IPS DF 6.9 (cell line): Measurements from ENCODE around the gene NCOA3.
A peak's percentile ranks its signal among the peaks of the same experiment; 100 is the strongest.
"Not testable (repeated sequence)": the region's sequence is repeated elsewhere in the genome, so short reads cannot be mapped to it uniquely, and the experiment has no call there.

Experiments
- DNase-seq: peaks from one replicate; pipeline ENCODE4 v3.0.0-alpha.2; 2013; ENCODE audit warnings: low read depth, low spot score
- H3K27ac ChIP-seq: one replicate; pipeline ENCODE4 v1.5.1; 2013; ENCODE audit warnings: low read length, control low read depth
- H3K27me3 ChIP-seq: 2 replicates; pipeline ENCODE4 v1.6.1; 2013; ENCODE audit warnings: mild to moderate bottlenecking, low read length; ENCODE audit not compliant: control insufficient read depth, insufficient read depth
- H3K36me3 ChIP-seq: 2 replicates; pipeline ENCODE4 v1.6.1; 2013; ENCODE audit warnings: low read length; ENCODE audit not compliant: control insufficient read depth, insufficient read depth
- H3K4me1 ChIP-seq: 2 replicates; pipeline ENCODE4 v1.6.1; 2013; ENCODE audit warnings: low read length; ENCODE audit not compliant: control insufficient read depth, insufficient read depth
- H3K4me3 ChIP-seq: 2 replicates; pipeline ENCODE4 v1.5.1; 2013; ENCODE audit warnings: mild to moderate bottlenecking, low read length
- H3K9me3 ChIP-seq: 2 replicates; pipeline ENCODE4 v1.6.1; 2013; ENCODE audit warnings: low read length, inconsistent platforms; ENCODE audit not compliant: control insufficient read depth, insufficient read depth
- WGBS: extraction: QIAGEN DNeasy Blood & Tissue Kit; methylation state at CpG from one replicate; pipeline ENCODE4 v1.1.7; 2013; ENCODE audit warnings: mixed read lengths, missing lambda C conversion rate; ENCODE audit not compliant: insufficient read length, insufficient coverage; 5-methylcytosine and 5-hydroxymethylcytosine counted together

The NCOA3 gene

GRCh38 chr20:47501116-47501481 lies 588 bp upstream of the NCOA3 start:
- Histone ChIP-seq H3K36me3 (no peaks in the 10 kb centered on the region), H3K4me3 (peak overlapping the region; percentile 94; the same call in 1 of the 2 replicates), H3K27ac (no peak overlapping the region), H3K27me3 (no peaks in the 10 kb centered on the region), H3K9me3 (no peaks in the 10 kb centered on the region), H3K4me1 (no peaks in the 10 kb centered on the region)
- no CpG with 5 or more reads among the region's 5 CpGs for whole genome bisulfite sequencing
- no peak for DNase-seq

GRCh38 chr20:47502271-47503239 lies 868 bp downstream of the NCOA3 start:
- no peak for DNase-seq
- no peaks in the 10 kb centered on the region for H3K4me1 ChIP-seq
- no CpG with 5 or more reads among the region's 34 CpGs for WGBS

GRCh38 chr20:47503685-47504084 lies 2.0 kb downstream of the NCOA3 start:
- H3K4me1 ChIP-seq: no peaks in the 10 kb centered on the region
- no peak overlapping the region for H3K4me3 ChIP-seq
- H3K27me3 ChIP-seq: no peaks in the 10 kb centered on the region
- H3K9me3 ChIP-seq: no peaks in the 10 kb centered on the region
- no peak for DNase-seq
- H3K36me3 ChIP-seq: no peaks in the 10 kb centered on the region
- WGBS: no CpG with 5 or more reads among the region's 2 CpGs
- H3K27ac ChIP-seq: no peak overlapping the region

More at GRCh38 chr20:47502271-47503239, 868 bp downstream of the NCOA3 start:
- Histone ChIP-seq H3K27ac (no peak overlapping the region), H3K36me3 (no peaks in the 10 kb centered on the region), H3K9me3 (no peaks in the 10 kb centered on the region), H3K27me3 (no peaks in the 10 kb centered on the region), H3K4me3 (peak overlapping the region; percentile 94)

- no peak for DNase-seq
- Histone ChIP-seq H3K4me1 (no peaks in the 10 kb centered on the region), H3K27me3 (no peaks in the 10 kb centered on the region), H3K27ac (no peak overlapping the region), H3K4me3 (no peak overlapping the region), H3K36me3 (no peaks in the 10 kb centered on the region), H3K9me3 (no peaks in the 10 kb centered on the region)
- WGBS: no CpG with 5 or more reads among the region's 2 CpGs
Observed at GRCh38 chr20:47506335-47506734, 4.6 kb downstream of the NCOA3 start.

GRCh38 chr20:47506850-47507249 lies 5.2 kb downstream of the NCOA3 start:
- WGBS: no CpG with 5 or more reads among the region's 2 CpGs
- H3K27me3 ChIP-seq: no peaks in the 10 kb centered on the region
- no peak overlapping the region for H3K4me3 ChIP-seq
- H3K27ac ChIP-seq: no peak overlapping the region
- H3K9me3 ChIP-seq: no peaks in the 10 kb centered on the region
- no peaks in the 10 kb centered on the region for H3K36me3 ChIP-seq
- no peak for DNase-seq
- H3K4me1 ChIP-seq: no peaks in the 10 kb centered on the region

GRCh38 chr20:47507275-47507981 lies 5.7 kb downstream of the NCOA3 start:
- H3K4me3 ChIP-seq, H3K9me3 ChIP-seq, DNase-seq, H3K27ac ChIP-seq, H3K4me1 ChIP-seq, H3K36me3 ChIP-seq, H3K27me3 ChIP-seq: not testable (repeated sequence)
- WGBS: no CpG with 5 or more reads among the region's 9 CpGs

GRCh38 chr20:47508278-47508677 lies 6.6 kb downstream of the NCOA3 start:
- H3K4me1 ChIP-seq: no peaks in the 10 kb centered on the region
- no peak overlapping the region for H3K27ac ChIP-seq
- DNase-seq: no peak
- H3K27me3 ChIP-seq: no peaks in the 10 kb centered on the region
- H3K36me3 ChIP-seq: no peaks in the 10 kb centered on the region
- H3K9me3 ChIP-seq: no peaks in the 10 kb centered on the region
- H3K4me3 ChIP-seq: no peak overlapping the region

- Histone ChIP-seq H3K9me3 (no peaks in the 10 kb centered on the region), H3K27me3 (no peaks in the 10 kb centered on the region), H3K4me1 (no peaks in the 10 kb centered on the region), H3K4me3 (no peak overlapping the region), H3K27ac (no peak overlapping the region), H3K36me3 (no peaks in the 10 kb centered on the region)
- WGBS: no CpG with 5 or more reads among the region's 6 CpGs
- no peak for DNase-seq
Observed at GRCh38 chr20:47509104-47509661, 7.5 kb downstream of the NCOA3 start.

- WGBS: no CpG with 5 or more reads among the region's 1 CpG
- Histone ChIP-seq H3K27ac (no peak overlapping the region), H3K36me3 (no peaks in the 10 kb centered on the region), H3K27me3 (no peaks in the 10 kb centered on the region), H3K4me3 (no peak overlapping the region), H3K9me3 (no peaks in the 10 kb centered on the region), H3K4me1 (no peaks in the 10 kb centered on the region)
- DNase-seq: no peak
Observed at GRCh38 chr20:47509685-47510084, 8.0 kb downstream of the NCOA3 start.

GRCh38 chr20:47515843-47516242 lies 14.2 kb downstream of the NCOA3 start:
- Histone ChIP-seq H3K4me3 (no peak overlapping the region), H3K36me3 (no peaks in the 10 kb centered on the region), H3K4me1 (no peaks in the 10 kb centered on the region), H3K9me3 (no peaks in the 10 kb centered on the region), H3K27me3 (no peaks in the 10 kb centered on the region), H3K27ac (no peak overlapping the region)
- no CpG with 5 or more reads among the region's 1 CpG for WGBS
- DNase-seq: no peak
